PC-3 (cell line): ENCODE results near the gene ZBTB37. TPM values are rescaled to one million over a fixed set of nuclear protein-coding genes. Genes with fewer than 3 reads are reported as not detected.

Experiments used
- ATAC-seq: fragments of 200-7000 bp; cut with Tn5 transposase; 2 replicates; pipeline ENCODE4 v1.9.1; 2020; ENCODE audit warnings: mild to moderate bottlenecking, moderate library complexity
- BruUV-seq: library from RNA; stranded (reverse); fragments of 400-500 nt; replicated peaks from 2 replicates; lab custom pipeline; 2021; lab: Mats Ljungman, UMichigan
- CTCF ChIA-PET: fragments of 300-600 bp; sonication (Branson Sonifier 250); formaldehyde crosslinking; loops from one replicate; lab custom pipeline; 2022; ENCODE audit warnings: antibody characterized with exemption; lab: Charles Lee
- POLR2A ChIA-PET: fragments of 300-600 bp; sonication (Branson Sonifier 250); formaldehyde crosslinking; loops from one replicate; lab custom pipeline; 2022; ENCODE audit warnings: antibody characterized with exemption; ENCODE audit not compliant: unreplicated experiment; lab: Charles Lee
- DNase-seq: peaks from one replicate; pipeline ENCODE4 v3.0.0-alpha.2; 2015
- H2AFZ ChIP-seq: fragments of 300-600 bp; sonication (generic); 2 replicates; pipeline ENCODE4 v1.6.0; 2016; ENCODE audit warnings: antibody characterized with exemption, low read length
- H3F3A ChIP-seq: fragments of 300-600 bp; sonication (generic); one replicate; pipeline ENCODE4 v1.6.0; 2017; ENCODE audit warnings: antibody characterized with exemption, low read length, control low read depth, mild to moderate bottlenecking; ENCODE audit not compliant: unreplicated experiment
- H3K27ac ChIP-seq: fragments of 300-600 bp; sonication (generic); 2 replicates; pipeline ENCODE4 v1.5.1; 2016; ENCODE audit warnings: mild to moderate bottlenecking, low read length
- H3K27me3 ChIP-seq: fragments of 300-600 bp; sonication (generic); 2 replicates; pipeline ENCODE4 v1.6.1; 2016; ENCODE audit warnings: low read length, mixed read lengths
- H3K36me3 ChIP-seq: fragments of 300-600 bp; sonication (generic); 2 replicates; pipeline ENCODE4 v1.6.1; 2016; ENCODE audit warnings: low read depth, mixed run types, low read length, mixed read lengths
- H3K4me1 ChIP-seq: fragments of 300-600 bp; sonication (generic); 2 replicates; pipeline ENCODE4 v1.5.1; 2016; ENCODE audit warnings: low read length; ENCODE audit not compliant: insufficient read depth
- H3K4me2 ChIP-seq: fragments of 300-600 bp; sonication (generic); 2 replicates; pipeline ENCODE4 v1.6.0; 2016; ENCODE audit warnings: low read length
- H3K4me3 ChIP-seq: fragments of 300-600 bp; sonication (generic); 2 replicates; pipeline ENCODE4 v1.5.1; 2016; ENCODE audit warnings: mild to moderate bottlenecking, low read length, mixed read lengths
- H3K79me2 ChIP-seq: fragments of 300-600 bp; sonication (generic); 2 replicates; pipeline ENCODE4 v1.6.1; 2017; ENCODE audit warnings: low read length, mixed read lengths
- H3K9ac ChIP-seq: fragments of 300-600 bp; sonication (generic); 2 replicates; pipeline ENCODE4 v1.6.0; 2016; ENCODE audit warnings: mild to moderate bottlenecking, low read length
- H3K9me2 ChIP-seq: fragments of 300-600 bp; sonication (generic); replicated peaks from 2 replicates; pipeline ENCODE4 v1.6.1; 2016; ENCODE audit warnings: mixed run types, low read length, mixed read lengths
- H3K9me3 ChIP-seq: fragments of 300-600 bp; sonication (generic); 2 replicates; pipeline ENCODE4 v1.6.1; 2016; ENCODE audit warnings: low read length, mixed read lengths
- H4K20me1 ChIP-seq: fragments of 300-600 bp; sonication (generic); 2 replicates; pipeline ENCODE4 v1.6.1; 2016; ENCODE audit warnings: low read length, mixed read lengths
- CTCF ChIP-seq: fragments of 300-600 bp; sonication (generic); conservative IDR thresholded peaks from 2 replicates; pipeline ENCODE4 v1.5.1; 2017; ENCODE audit warnings: antibody characterized with exemption, low read depth, mild to moderate bottlenecking, low read length
- EZH2 ChIP-seq: fragments of 300-600 bp; sonication (generic); IDR thresholded peaks from one replicate; pipeline ENCODE4 v1.6.1; 2017; ENCODE audit warnings: antibody characterized with exemption, mild to moderate bottlenecking, low read length; ENCODE audit not compliant: unreplicated experiment
- EZH2phosphoT487 ChIP-seq: fragments of 300-600 bp; sonication (generic); IDR thresholded peaks from 2 replicates; pipeline ENCODE4 v1.6.1; 2018; ENCODE audit warnings: mild to moderate bottlenecking, antibody characterized with exemption, low read length, borderline replicate concordance
- intact Hi-C: fragments of 100-400 bp; cut with micrococcal nuclease; formaldehyde crosslinking; loops from 2 replicates; pipeline ENCODE4 v1.9.0; 2023
- total RNA-seq: library from RNA; depleted of rRNA; stranded (reverse); fragments of >200 nt; gene quantifications from 2 replicates; pipeline ENCODE4 v1.2.3, GENCODE V29; 2014

ZBTB37 gene
- total RNA-seq, 1 experiment from 2014 or later, result 1.5 TPM

DNA sequence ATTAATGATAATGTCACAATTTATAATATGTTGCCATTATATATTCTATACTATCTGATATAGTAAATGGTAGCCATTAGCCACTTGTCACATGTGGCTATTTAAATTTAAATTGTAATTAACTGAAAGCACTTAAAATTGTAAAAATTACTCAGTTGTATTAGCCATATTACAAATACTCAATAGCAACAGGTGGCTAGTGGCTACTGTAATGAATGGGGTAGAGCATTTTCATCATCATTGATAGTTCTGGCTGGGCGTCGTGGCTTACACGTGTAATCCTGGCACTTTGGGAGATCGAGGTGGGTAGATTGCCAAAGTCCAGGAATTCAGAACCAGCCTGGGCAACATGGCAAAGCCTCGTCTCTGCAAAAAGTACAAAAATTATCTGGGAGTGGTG lies 16.5 kb downstream of the ZBTB37 start:
- no peaks in the 10 kb centered on the region for H3F3A ChIP-seq
- H3K4me2 ChIP-seq, result no peak overlapping the region
- ATAC-seq (no peak), DNase-seq (no peak)
- intact Hi-C loops, result no loop called here
- H3K27me3 ChIP-seq, result no peaks in the 10 kb centered on the region
- ChIA-PET CTCF (no interaction called here), POLR2A (no interaction called here)
- H3K9me2 ChIP-seq, result no peaks in the 10 kb centered on the region
- H2AFZ ChIP-seq, result no peak overlapping the region
- TF ChIP-seq CTCF (no peak), EZH2 (no peak), EZH2phosphoT487 (no peak)
- H3K4me3 ChIP-seq, result no peak overlapping the region
- no peaks in the 10 kb centered on the region for H3K4me1 ChIP-seq
- no peaks in the 10 kb centered on the region for H3K9me3 ChIP-seq
- H3K27ac ChIP-seq, result no peak overlapping the region
- no peaks in the 10 kb centered on the region for H3K79me2 ChIP-seq
- no peak overlapping the region for H3K9ac ChIP-seq
- H3K36me3 ChIP-seq, result no peaks in the 10 kb centered on the region
- no peaks in the 10 kb centered on the region for H4K20me1 ChIP-seq
- no TSS peak for BruUV-seq

- POLR2A ChIA-PET, result no interaction called here
- no peaks in the 10 kb centered on the region for H3K9me3 ChIP-seq
- intact Hi-C loops, result no loop called here
- no peak overlapping the region for H2AFZ ChIP-seq
- no peak for DNase-seq
- H4K20me1 ChIP-seq, result no peaks in the 10 kb centered on the region
- CTCF ChIA-PET, result no interaction called here
- H3K4me1 ChIP-seq, result no peaks in the 10 kb centered on the region
- no peaks in the 10 kb centered on the region for H3K27me3 ChIP-seq
- H3K27ac ChIP-seq, result no peak overlapping the region
- no peaks in the 10 kb centered on the region for H3K79me2 ChIP-seq
- no peaks in the 10 kb centered on the region for H3K36me3 ChIP-seq
- H3K4me2 ChIP-seq, result no peak overlapping the region
- no peak overlapping the region for H3K9ac ChIP-seq
- no peaks in the 10 kb centered on the region for H3K9me2 ChIP-seq
- no TSS peak for BruUV-seq
- TF ChIP-seq EZH2, result no peak
- no peak for TF ChIP-seq CTCF
- TF ChIP-seq EZH2phosphoT487, result no peak
- H3K4me3 ChIP-seq, result no peak overlapping the region
- no peak for ATAC-seq
- no peaks in the 10 kb centered on the region for H3F3A ChIP-seq
Measured at GRCh38 chr1:173886746-173887611, 18.8 kb downstream of the ZBTB37 start.

DNA sequence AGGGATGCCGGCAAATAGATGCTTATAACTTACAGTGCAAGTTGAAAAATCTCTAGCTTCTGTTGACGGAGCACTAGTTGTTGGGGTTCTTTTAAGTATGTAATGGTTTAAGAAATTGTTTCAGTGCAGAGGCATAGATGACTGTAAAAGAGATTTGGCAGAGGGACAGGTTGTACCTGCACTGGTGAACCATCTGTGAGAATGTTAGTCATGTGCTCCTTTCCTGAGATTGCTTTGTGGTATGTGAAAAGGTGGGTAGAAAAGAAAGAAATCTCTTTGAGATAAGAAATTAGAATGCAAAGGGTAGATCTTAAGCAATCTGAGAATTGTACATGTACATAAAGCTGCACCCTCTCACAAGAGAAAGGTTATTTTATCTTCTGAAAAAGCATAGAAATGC lies 19.4 kb downstream of the ZBTB37 start:
- no peaks in the 10 kb centered on the region for H3K79me2 ChIP-seq
- no peaks in the 10 kb centered on the region for H3K27me3 ChIP-seq
- H3F3A ChIP-seq, result no peaks in the 10 kb centered on the region
- intact Hi-C loops, result no loop called here
- no peak overlapping the region for H3K9ac ChIP-seq
- H3K4me2 ChIP-seq, result no peak overlapping the region
- no peak for ATAC-seq
- H3K4me1 ChIP-seq, result no peaks in the 10 kb centered on the region
- H4K20me1 ChIP-seq, result no peaks in the 10 kb centered on the region
- no peak for DNase-seq
- H3K27ac ChIP-seq, result no peak overlapping the region
- no TSS peak for BruUV-seq
- H3K9me3 ChIP-seq, result no peaks in the 10 kb centered on the region
- POLR2A ChIA-PET, result no interaction called here
- TF ChIP-seq EZH2phosphoT487, result no peak
- TF ChIP-seq EZH2, result no peak
- TF ChIP-seq CTCF, result no peak
- no peaks in the 10 kb centered on the region for H3K36me3 ChIP-seq
- H2AFZ ChIP-seq, result no peak overlapping the region
- no peak overlapping the region for H3K4me3 ChIP-seq
- no peaks in the 10 kb centered on the region for H3K9me2 ChIP-seq
- CTCF ChIA-PET, result no interaction called here
